Measurements from ENCODE around the gene SUN3. TPM values are rescaled to one million over a fixed set of nuclear protein-coding genes. Genes with fewer than 3 reads are reported as not detected.

The SUN3 gene
- polyA plus RNA-seq, 1 donor from 2014 or later: not detected

DNA sequence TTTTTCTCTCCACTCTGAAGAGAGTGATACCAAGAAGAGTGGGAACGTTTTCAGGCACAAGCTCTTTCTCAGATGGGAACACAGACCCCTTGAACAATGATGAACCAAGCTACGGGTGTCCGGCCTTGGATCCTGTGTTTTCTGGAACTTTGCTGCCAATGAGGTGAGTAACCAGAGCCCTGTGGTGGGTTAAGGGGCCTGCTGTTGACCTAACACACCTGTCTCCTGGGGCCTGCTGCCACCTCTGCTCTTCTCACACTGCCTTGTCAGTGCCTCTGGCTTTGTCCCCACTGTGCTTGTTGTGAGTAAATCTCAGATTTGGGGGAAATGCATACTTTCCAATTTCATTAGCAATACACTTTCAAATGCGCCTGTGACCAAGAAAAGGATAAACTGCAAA, 79.2 kb downstream of the SUN3 start:
- no peaks in the 10 kb centered on the region for H3F3A ChIP-seq (ENCODE audit: insufficient read depth, low read length, poor library complexity, severe bottlenecking)
- H3K79me2 ChIP-seq (replicated peaks; ENCODE audit: insufficient read depth, low read length): no peaks in the 10 kb centered on the region
- H3K9ac ChIP-seq (ENCODE audit: low read length): no peak overlapping the region
- no peaks in the 10 kb centered on the region for H4K20me1 ChIP-seq (ENCODE audit: insufficient read depth)
- H3K36me3 ChIP-seq (ENCODE audit: insufficient read depth, low read length): peaks cover 8% of the 10 kb centered on the region
- H2AFZ ChIP-seq (ENCODE audit: low read depth, low read length): no peak overlapping the region
- TF ChIP-seq, protein P1, sequence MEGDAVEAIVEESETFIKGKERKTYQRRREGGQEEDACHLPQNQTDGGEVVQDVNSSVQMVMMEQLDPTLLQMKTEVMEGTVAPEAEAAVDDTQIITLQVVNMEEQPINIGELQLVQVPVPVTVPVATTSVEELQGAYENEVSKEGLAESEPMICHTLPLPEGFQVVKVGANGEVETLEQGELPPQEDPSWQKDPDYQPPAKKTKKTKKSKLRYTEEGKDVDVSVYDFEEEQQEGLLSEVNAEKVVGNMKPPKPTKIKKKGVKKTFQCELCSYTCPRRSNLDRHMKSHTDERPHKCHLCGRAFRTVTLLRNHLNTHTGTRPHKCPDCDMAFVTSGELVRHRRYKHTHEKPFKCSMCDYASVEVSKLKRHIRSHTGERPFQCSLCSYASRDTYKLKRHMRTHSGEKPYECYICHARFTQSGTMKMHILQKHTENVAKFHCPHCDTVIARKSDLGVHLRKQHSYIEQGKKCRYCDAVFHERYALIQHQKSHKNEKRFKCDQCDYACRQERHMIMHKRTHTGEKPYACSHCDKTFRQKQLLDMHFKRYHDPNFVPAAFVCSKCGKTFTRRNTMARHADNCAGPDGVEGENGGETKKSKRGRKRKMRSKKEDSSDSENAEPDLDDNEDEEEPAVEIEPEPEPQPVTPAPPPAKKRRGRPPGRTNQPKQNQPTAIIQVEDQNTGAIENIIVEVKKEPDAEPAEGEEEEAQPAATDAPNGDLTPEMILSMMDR (IDR thresholded peaks at IDR 0.05; ENCODE audit: poor library complexity, severe bottlenecking): no peak
- TF ChIP-seq POLR2AphosphoS5 (IDR thresholded peaks at IDR 0.05) (no peak), MXI1 (conservative IDR thresholded peaks at IDR 0.05; ENCODE audit: poor library complexity, severe bottlenecking) (no peak), SMC3 (conservative IDR thresholded peaks at IDR 0.05; ENCODE audit: poor library complexity) (no peak), TAF1 (IDR thresholded peaks at IDR 0.05; ENCODE audit: low read depth) (no peak), RAD21 (conservative IDR thresholded peaks at IDR 0.05) (no peak), EP300 (conservative IDR thresholded peaks at IDR 0.05; ENCODE audit: poor library complexity, severe bottlenecking) (no peak), EZH2 (IDR thresholded peaks at IDR 0.05; ENCODE audit: borderline replicate concordance, insufficient read depth, low read length, poor library complexity, severe bottlenecking) (no peak)
- TF ChIP-seq, protein P2, sequence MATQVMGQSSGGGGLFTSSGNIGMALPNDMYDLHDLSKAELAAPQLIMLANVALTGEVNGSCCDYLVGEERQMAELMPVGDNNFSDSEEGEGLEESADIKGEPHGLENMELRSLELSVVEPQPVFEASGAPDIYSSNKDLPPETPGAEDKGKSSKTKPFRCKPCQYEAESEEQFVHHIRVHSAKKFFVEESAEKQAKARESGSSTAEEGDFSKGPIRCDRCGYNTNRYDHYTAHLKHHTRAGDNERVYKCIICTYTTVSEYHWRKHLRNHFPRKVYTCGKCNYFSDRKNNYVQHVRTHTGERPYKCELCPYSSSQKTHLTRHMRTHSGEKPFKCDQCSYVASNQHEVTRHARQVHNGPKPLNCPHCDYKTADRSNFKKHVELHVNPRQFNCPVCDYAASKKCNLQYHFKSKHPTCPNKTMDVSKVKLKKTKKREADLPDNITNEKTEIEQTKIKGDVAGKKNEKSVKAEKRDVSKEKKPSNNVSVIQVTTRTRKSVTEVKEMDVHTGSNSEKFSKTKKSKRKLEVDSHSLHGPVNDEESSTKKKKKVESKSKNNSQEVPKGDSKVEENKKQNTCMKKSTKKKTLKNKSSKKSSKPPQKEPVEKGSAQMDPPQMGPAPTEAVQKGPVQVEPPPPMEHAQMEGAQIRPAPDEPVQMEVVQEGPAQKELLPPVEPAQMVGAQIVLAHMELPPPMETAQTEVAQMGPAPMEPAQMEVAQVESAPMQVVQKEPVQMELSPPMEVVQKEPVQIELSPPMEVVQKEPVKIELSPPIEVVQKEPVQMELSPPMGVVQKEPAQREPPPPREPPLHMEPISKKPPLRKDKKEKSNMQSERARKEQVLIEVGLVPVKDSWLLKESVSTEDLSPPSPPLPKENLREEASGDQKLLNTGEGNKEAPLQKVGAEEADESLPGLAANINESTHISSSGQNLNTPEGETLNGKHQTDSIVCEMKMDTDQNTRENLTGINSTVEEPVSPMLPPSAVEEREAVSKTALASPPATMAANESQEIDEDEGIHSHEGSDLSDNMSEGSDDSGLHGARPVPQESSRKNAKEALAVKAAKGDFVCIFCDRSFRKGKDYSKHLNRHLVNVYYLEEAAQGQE (IDR thresholded peaks at IDR 0.05; ENCODE audit: borderline replicate concordance): no peak
- no peak overlapping the region for H3K4me3 ChIP-seq (ENCODE audit: low read length)
- no peak overlapping the region for H3K4me2 ChIP-seq (ENCODE audit: low read length)
- H3K9me3 ChIP-seq (ENCODE audit: low read length): no peaks in the 10 kb centered on the region
- H3K27me3 ChIP-seq (ENCODE audit: insufficient read depth, low read depth, low read length): no peaks in the 10 kb centered on the region
- no peak overlapping the region for H3K27ac ChIP-seq (ENCODE audit: low read length)
- H3K9me2 ChIP-seq (ENCODE audit: insufficient read depth, low read length): no peaks in the 10 kb centered on the region

GRCh38 chr7:47948141-47948790, 80.6 kb downstream of the SUN3 start, which contains the start of gene PKD1L1:
Gene PKD1L1, minus strand, starts transcription at chr7:47948466. Its CDS starts 26 bp downstream, at chr7:47948440.
- Histone ChIP-seq H3K9me3 (ENCODE audit: low read length) (no peaks in the 10 kb centered on the region), H3F3A (ENCODE audit: insufficient read depth, low read length, poor library complexity, severe bottlenecking) (no peaks in the 10 kb centered on the region), H3K4me2 (ENCODE audit: low read length) (no peak within 1 kb of the TSS), H3K79me2 (replicated peaks; ENCODE audit: insufficient read depth, low read length) (no peaks in the 10 kb centered on the region), H4K20me1 (ENCODE audit: insufficient read depth) (no peaks in the 10 kb centered on the region), H3K9ac (ENCODE audit: low read length) (no peak within 1 kb of the TSS), H3K4me3 (ENCODE audit: low read length) (no peak within 1 kb of the TSS), H3K36me3 (ENCODE audit: insufficient read depth, low read length) (no peaks in the 10 kb centered on the region), H3K27me3 (ENCODE audit: insufficient read depth, low read depth, low read length) (no peaks in the 10 kb centered on the region), H3K27ac (ENCODE audit: low read length) (no peak within 1 kb of the TSS), H2AFZ (ENCODE audit: low read depth, low read length) (no peak within 1 kb of the TSS), H3K9me2 (ENCODE audit: insufficient read depth, low read length) (no peaks in the 10 kb centered on the region)
- TF ChIP-seq MXI1 (conservative IDR thresholded peaks at IDR 0.05; ENCODE audit: poor library complexity, severe bottlenecking): no peak
- TF ChIP-seq EZH2 (IDR thresholded peaks at IDR 0.05; ENCODE audit: borderline replicate concordance, insufficient read depth, low read length, poor library complexity, severe bottlenecking): no peak
- TF ChIP-seq, protein P2 (IDR thresholded peaks at IDR 0.05; ENCODE audit: borderline replicate concordance): no peak
- no peak for TF ChIP-seq RAD21 (conservative IDR thresholded peaks at IDR 0.05)
- no peak for TF ChIP-seq EP300 (conservative IDR thresholded peaks at IDR 0.05; ENCODE audit: poor library complexity, severe bottlenecking)
- no peak for TF ChIP-seq POLR2AphosphoS5 (IDR thresholded peaks at IDR 0.05)
